Suppressor macrophage treated with lipopolysaccharide for 1 hour (primary cell): ENCODE measurements around the gene SUGCT.
"Not testable (repeated sequence)": the region's sequence is repeated elsewhere in the genome, so short reads cannot be mapped to it uniquely, and the experiment has no call there.

ENCODE experiments used
- DNase-seq, 3 donors: peaks; one replicate each; pipeline ENCODE4 v3.0.0-alpha.2; 2020 to 2022

The SUGCT gene

GRCh38 chr7:40641701-40642100 lies 506.9 kb downstream of the SUGCT start:
- no peak for DNase-seq

- no peak for DNase-seq
These were observed 508.9 kb downstream of the SUGCT start for GRCh38 chr7:40643664-40644063.

DNA sequence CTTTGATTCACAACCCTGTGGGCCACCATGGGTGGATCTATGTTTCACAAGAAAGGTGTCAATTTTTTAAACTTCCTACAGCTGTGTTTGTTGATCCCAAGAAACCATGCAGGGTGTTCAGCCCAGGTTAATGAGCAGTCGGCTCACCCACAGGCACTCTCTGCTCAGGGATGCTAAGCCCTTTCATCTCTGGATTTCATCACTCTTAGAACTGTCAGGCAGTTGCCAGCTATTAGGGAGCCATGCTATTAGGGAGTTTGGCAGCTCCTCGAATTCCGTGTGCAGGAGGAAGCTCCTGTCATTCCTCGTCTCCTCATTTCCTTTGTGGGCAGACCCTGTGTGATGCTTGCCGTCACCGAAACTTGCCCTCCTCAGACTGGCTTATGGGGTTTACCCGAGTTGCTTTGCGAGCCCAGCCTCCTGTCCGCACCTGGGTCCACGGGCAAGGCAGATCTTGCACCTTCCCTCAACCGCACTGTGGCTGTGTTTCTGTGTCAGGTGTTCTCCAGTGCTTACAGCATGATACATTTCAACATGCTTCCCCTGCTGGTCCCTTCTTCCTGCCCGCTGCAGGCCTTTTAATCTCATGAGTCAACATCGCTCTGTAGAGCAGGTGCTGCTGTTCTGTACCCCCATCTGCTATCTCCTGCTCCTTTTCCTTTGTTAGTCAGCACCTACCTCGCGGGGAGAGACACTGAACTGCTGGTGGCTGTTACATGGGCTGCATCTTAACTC lies 509.8 kb downstream of the SUGCT start:
- DNase-seq, result no peak

DNA sequence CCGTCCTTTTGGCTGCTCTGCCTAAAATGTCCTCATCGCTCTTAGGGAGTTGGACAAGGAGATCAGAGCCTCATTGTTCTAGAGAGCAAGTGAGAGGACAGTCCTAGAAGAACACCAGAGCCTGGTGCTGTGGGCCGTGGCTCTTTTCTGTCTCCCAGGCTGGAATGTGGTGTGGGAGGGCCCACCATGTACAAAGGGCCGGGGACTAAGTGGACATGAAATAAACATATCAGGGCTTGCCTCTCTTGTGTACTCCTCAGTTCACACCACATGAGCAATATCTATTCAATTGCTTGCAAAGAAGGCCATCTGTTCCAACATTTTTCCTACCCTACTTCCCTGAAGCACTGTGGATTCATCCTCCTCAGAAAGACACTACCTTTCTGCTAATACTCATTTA lies 510.4 kb downstream of the SUGCT start:
- no peak for DNase-seq

DNA sequence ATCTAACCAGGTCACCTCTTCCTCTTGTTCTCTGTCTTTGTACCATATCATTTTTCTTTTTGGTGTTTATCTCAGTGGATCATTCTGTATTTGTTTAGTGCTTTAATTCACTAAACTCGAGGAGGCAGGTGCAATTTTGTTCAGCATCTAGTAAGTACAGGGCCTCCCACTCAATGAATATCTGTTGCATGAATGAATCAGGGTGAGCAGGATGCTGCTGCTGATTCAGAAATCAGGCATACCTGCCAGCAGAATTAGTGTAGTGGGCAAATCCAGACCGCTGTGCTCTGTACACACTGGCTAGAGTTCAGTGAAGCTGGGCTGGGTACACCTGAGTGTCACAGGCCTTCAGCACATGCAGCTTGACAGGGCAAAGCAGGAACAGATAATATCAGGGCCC lies 511.9 kb downstream of the SUGCT start:
- DNase-seq, result no peak

- no peak for DNase-seq
These were observed 512.9 kb downstream of the SUGCT start for GRCh38 chr7:40647719-40648118.

GRCh38 chr7:40649247-40649646 lies 514.4 kb downstream of the SUGCT start:
- DNase-seq, result no peak

DNA sequence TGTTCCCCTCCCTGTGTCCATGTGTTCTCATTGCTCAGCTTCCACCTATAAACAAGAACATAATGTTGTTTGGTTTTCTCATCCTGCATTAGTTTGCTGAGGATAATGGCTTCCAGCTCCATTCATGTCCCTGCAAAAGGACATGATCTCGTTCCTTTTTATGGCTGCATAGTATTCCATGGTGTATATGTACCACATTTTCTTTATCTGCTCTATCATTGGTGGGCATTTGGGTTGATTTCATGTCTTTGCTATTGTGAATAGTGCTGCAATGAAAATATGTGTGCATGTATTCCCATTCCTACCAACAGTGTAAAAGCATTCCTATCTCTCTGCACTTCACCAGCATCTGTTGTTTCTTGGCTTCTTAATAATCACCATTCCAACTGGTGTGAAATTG lies 516.1 kb downstream of the SUGCT start:
- not testable (repeated sequence) for DNase-seq

GRCh38 chr7:40654171-40654570 lies 519.4 kb downstream of the SUGCT start:
- no peak for DNase-seq

DNA sequence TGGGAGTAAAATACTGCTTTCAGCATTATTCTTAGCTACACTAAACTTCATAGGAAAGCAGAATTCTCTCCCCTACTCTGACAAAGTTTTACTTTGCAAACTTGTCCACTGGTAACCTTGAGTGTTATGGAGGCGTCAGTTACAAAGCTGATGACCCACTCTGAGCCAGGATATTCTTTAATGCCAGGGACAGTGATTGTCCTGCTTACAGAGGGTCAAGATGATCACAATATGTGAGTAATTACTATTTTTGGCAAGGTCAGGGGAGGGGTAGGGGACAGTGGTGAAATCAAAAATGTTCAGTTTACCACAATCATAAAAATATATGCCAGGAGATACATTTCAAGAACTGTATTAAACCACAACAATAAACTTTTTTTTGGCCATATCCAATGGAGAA lies 520.6 kb downstream of the SUGCT start:
- DNase-seq, result no peak

DNA sequence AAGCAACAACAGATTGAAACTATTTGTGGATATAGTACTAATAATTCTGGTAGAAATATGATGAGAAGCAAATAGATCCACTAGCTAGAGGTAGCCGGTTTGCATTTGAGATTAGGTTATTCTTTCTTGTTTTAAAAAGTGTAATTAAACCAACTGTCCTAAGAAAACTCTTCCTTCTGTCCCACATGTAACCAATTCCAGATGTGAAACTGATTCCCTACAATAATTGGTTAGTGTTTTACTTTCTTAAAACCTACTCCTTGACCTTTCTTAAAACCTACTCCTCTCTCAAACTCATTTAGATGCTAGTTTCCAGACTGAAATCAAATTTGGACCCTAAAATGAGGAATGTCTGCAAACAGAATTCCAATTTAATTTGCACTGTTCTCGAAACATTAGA lies 521.5 kb downstream of the SUGCT start:
- DNase-seq, result no peak

GRCh38 chr7:40658729-40659128 lies 523.9 kb downstream of the SUGCT start:
- no peak for DNase-seq

DNA sequence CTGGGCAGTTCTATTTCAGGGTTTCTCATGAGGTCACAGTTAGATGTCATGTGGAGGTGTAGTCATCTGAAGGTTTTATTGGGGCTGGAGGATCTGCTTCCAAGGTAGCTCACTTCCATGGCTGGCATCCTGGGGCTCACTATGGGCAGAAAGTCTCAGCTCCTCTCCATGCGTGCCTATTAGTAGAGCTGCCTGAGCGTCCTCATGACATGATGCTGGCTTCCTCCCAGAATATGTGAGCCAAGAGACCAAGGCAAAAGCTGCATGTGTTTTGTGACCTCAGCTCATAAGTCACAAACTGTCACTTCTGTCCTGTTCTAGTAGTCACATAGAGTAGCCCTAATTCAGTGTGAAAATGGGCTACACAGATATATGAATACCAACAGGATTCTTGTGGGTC lies 524.4 kb downstream of the SUGCT start:
- no peak for DNase-seq

GRCh38 chr7:40673285-40673684 lies 538.5 kb downstream of the SUGCT start:
- DNase-seq, result peak; percentile 52 to 66 (median 59)

GRCh38 chr7:40674316-40674715 lies 539.5 kb downstream of the SUGCT start:
- DNase-seq, result no peak

DNA sequence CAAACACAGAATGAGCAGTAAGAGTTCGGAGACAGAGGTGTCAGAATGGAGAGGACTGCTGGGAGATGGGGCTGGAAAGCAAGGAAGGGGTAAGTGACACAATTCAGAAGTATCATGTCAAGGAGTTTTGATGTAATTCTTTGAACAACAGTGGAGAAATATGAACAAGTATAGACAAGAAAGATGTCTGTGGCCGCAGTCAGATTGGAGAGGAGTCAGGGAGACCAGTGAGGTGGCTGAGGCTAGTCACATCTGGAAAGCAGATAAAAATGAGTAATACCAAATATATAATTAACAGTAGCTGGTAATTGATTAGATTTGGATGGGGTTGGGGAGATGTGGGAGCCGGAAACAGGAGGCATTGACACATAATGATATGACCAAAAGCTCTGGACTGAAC lies 540.9 kb downstream of the SUGCT start:
- DNase-seq, result no peak

DNA sequence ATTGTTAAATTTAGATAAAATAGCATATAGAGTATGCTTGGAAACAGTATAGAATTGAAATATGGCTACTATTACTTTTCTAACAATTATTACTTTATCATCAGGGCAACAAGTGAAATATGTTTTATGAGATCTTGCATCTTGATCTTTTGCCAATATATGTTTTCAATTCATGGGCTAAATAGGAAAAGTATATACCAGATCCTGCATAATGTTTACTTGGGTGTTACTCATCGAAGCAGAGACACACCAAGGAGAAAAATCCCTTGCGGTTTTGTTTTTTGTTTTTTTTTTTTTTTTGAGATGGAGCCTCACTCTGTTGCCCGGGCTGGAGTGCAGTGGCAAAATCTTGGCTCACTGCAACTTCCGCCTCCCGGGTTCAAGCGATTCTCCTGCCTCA lies 541.4 kb downstream of the SUGCT start:
- DNase-seq, result no peak

GRCh38 chr7:40680657-40681056 lies 545.9 kb downstream of the SUGCT start:
- DNase-seq, result peak in 1 of 3 donors; percentile 36

- no peak for DNase-seq
These were observed 547.9 kb downstream of the SUGCT start for GRCh38 chr7:40682696-40683095.

- DNase-seq, result no peak
These were observed 559.4 kb downstream of the SUGCT start for GRCh38 chr7:40694026-40694809.

DNA sequence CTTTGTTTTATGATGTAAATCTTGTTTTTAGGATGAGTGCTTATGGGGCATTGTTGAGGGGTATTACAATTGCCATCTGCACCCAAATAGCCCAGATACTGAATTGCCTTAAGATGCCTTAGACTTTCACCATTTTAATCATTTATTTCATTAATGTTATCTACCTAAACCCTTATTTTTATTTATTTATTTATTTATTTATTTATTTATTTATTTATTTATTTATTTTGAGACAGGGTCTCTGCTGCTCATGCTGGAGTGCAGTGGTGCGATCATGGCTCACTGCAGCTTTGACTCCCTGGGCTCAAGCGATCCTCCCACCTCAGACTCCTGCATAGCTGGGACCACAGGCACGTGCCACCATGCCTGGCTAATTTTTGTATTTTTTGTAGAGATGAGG lies 560.2 kb downstream of the SUGCT start:
- DNase-seq, result no peak

DNA sequence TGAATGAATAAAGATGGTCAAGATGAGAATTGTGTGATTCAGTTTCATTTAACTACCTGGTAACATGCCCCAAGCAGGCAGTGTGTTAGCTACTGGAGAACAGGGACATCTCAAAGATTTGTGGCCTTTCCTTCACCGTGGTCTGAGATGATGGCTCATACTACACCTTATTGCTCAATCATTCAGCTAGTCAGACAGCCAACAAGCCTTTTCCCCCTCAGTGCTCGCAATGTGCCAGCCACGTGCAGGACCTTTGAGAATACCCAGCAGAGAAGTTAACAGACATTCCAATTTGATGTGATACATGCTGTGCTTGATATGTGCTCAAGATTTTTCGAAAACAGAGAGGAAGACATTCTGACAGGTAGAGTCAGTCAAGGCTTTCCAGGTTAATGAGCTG lies 562.8 kb downstream of the SUGCT start:
- DNase-seq, result no peak

- DNase-seq, result no peak
These were observed 563.6 kb downstream of the SUGCT start for GRCh38 chr7:40698214-40698920.

DNA sequence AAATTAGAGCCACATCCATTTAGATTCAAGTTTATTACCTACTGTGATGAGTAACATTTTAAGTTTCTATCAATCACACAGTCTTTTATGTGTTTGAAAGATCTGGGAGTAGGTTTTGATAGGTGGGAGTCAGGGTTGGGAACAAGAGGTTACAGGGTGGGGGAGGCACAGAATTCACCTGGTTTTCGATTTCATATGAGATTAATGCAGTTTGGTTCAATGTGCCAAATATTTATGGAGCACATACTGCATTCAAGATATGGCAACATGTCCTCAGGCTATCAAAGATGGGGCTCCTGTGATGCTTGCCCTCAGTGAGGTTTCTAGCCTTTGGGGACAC lies 564.1 kb downstream of the SUGCT start:
- no peak for DNase-seq
